Measurements from ENCODE around the gene SLC16A10.
"Not testable (repeated sequence)": the region's sequence is repeated elsewhere in the genome, so short reads cannot be mapped to it uniquely, and the experiment has no call there.

DNA sequence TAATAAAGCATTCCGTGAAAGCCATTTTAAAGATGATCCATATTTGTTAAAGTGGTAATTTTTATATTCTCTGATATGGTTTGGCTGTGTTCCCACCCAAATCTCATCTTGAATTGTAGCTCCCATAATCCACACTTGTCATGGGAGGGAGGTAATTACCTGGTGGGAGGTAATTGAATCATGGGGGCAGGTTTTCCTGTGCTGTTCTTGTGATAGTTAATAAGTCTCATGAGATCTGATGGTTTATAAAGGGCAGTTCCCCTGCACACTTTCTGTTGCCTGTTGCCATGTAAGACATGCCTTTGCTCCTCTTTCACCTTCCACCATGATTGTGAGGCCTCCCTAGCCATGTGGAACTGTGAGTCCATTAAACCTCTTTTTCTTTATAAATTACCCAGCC lies 8.2 kb downstream of the SLC16A10 start:
- TF ChIP-seq POLR2AphosphoS5, POLR2A, TAF1 (IDR thresholded peaks at IDR 0.05; ENCODE audit: low read depth, low read length): not testable (repeated sequence)
